HCT116 (cell line): ENCODE results near the gene CTNNA2. TPM values are rescaled to one million over a fixed set of nuclear protein-coding genes. Genes with fewer than 3 reads are reported as not detected.

ENCODE experiments used
- ATAC-seq: fragments of 200-7000 bp; cut with Tn5 transposase; 2 replicates; pipeline ENCODE4 v1.9.1; 2020; ENCODE audit warnings: mild to moderate bottlenecking, moderate library complexity
- BruUV-seq: library from RNA; stranded (reverse); fragments of 400-500 nt; replicated peaks from 2 replicates; lab custom pipeline; 2021; lab: Mats Ljungman, UMichigan
- CTCF ChIA-PET: fragments of 300-600 bp; sonication (Branson Sonifier 250); formaldehyde crosslinking; loops from one replicate; lab custom pipeline; 2021; ENCODE audit warnings: antibody characterized with exemption; lab: Charles Lee
- POLR2A ChIA-PET: fragments of 300-600, 350-600 bp; sonication (Branson Sonifier 250); formaldehyde crosslinking; loops from one replicate; lab custom pipeline; 2021; ENCODE audit warnings: antibody characterized with exemption; lab: Charles Lee
- RAD21 ChIA-PET, 2 experiments: fragments of 300-600 bp; sonication (Branson Sonifier 250); formaldehyde crosslinking; loops; one replicate each; lab custom pipeline; 2023; ENCODE audit warnings: low total read pairs in 2 of 2; ENCODE audit not compliant: uncharacterized antibody in 2 of 2, unreplicated experiment in 2 of 2, low non-redundant PET in 1 of 2; lab: Charles Lee
- DNase-seq: peaks from one replicate; pipeline ENCODE4 v3.0.0-alpha.2; 2010; ENCODE audit warnings: low read depth, low spot score
- H2AFZ ChIP-seq: fragments of 200-600 bp; shearing (Covaris generic), sonication (generic); 2 replicates; pipeline ENCODE4 v1.6.1; 2017; ENCODE audit warnings: low read depth, mixed run types, mixed read lengths, antibody characterized with exemption, low read length; ENCODE audit not compliant: poor library complexity, severe bottlenecking
- H3K27ac ChIP-seq: 2 replicates; pipeline ENCODE4 v1.5.1; 2012; ENCODE audit warnings: low read depth, low read length
- H3K27me3 ChIP-seq: fragments of 200-600 bp; sonication (generic); 2 replicates; pipeline ENCODE4 v1.6.1; 2016; ENCODE audit warnings: mixed run types, low read length, mixed read lengths; ENCODE audit not compliant: insufficient read depth
- H3K36me3 ChIP-seq, 2 experiments: fragments of 200-500 bp in 1 of 2; fragments of 200-600 bp in 1 of 2; sonication (Bioruptor generic) in 1 of 2; sonication (generic) in 1 of 2; 2 replicates each; pipeline versions ENCODE4 v1.5.1 to v1.6.1; 2014 to 2016; ENCODE audit warnings: low read length in 2 of 2, inconsistent platforms in 1 of 2, mixed read lengths in 1 of 2, mixed run types in 1 of 2; ENCODE audit not compliant: insufficient read depth in 2 of 2, control insufficient read depth in 1 of 2
- H3K4me1 ChIP-seq, 2 experiments: fragments of 200-600 bp in 1 of 2; sonication (generic) in 1 of 2; 2 replicates each; pipeline versions ENCODE4 v1.5.1 to v1.6.1; 2012 to 2017; ENCODE audit warnings: low read length in 2 of 2, inconsistent platforms in 1 of 2, mild to moderate bottlenecking in 1 of 2, mixed read lengths in 1 of 2, mixed run types in 1 of 2, moderate library complexity in 1 of 2; ENCODE audit not compliant: insufficient read depth in 2 of 2, control insufficient read depth in 1 of 2
- H3K4me2 ChIP-seq: fragments of 200-600 bp; sonication (generic); 2 replicates; pipeline ENCODE4 v1.6.1; 2017; ENCODE audit warnings: mixed run types, low read length, mixed read lengths
- H3K4me3 ChIP-seq, 2 experiments: fragments of 200-600 bp in 1 of 2; sonication (generic) in 1 of 2; replicated peaks in 1 of 2; 2 replicates each; pipeline ENCODE4 v1.5.1; 2011 to 2016; ENCODE audit warnings: low read length in 2 of 2, control low read depth in 1 of 2, low read depth in 1 of 2, mild to moderate bottlenecking in 1 of 2, mixed read lengths in 1 of 2, mixed run types in 1 of 2
- H3K79me2 ChIP-seq: fragments of 200-600 bp; sonication (generic); 2 replicates; pipeline ENCODE4 v1.6.1; 2017; ENCODE audit warnings: mild to moderate bottlenecking, mixed run types, low read length, moderate library complexity, mixed read lengths; ENCODE audit not compliant: insufficient read depth
- H3K9ac ChIP-seq: fragments of 200-600 bp; sonication (generic); 2 replicates; pipeline ENCODE4 v1.6.1; 2016; ENCODE audit warnings: low read length, mixed read lengths
- H3K9me2 ChIP-seq: fragments of 200-600 bp; sonication (generic), shearing (Covaris generic); 2 replicates; pipeline ENCODE4 v1.6.1; 2017; ENCODE audit warnings: mixed run types, mild to moderate bottlenecking, moderate library complexity; ENCODE audit not compliant: insufficient read depth
- H3K9me3 ChIP-seq, 2 experiments: fragments of 200-500 bp in 1 of 2; fragments of 200-600 bp in 1 of 2; sonication (Bioruptor generic) in 1 of 2; sonication (generic) in 1 of 2; 2 replicates each; pipeline ENCODE4 v1.6.1; 2014 to 2017; ENCODE audit warnings: low read length in 2 of 2, mixed read lengths in 2 of 2, inconsistent platforms in 1 of 2, low read depth in 1 of 2, mild to moderate bottlenecking in 1 of 2, mixed run types in 1 of 2, moderate library complexity in 1 of 2; ENCODE audit not compliant: control insufficient read depth in 1 of 2, insufficient read depth in 1 of 2
- H4K20me1 ChIP-seq: fragments of 200-600 bp; sonication (generic), shearing (Covaris generic); 2 replicates; pipeline ENCODE4 v1.6.1; 2017; ENCODE audit warnings: mixed run types, mild to moderate bottlenecking, moderate library complexity; ENCODE audit not compliant: insufficient read depth
- CBX3 ChIP-seq: IDR thresholded peaks from 2 replicates; pipeline ENCODE4 v1.6.1; 2012; ENCODE audit warnings: low read depth
- ELF1 ChIP-seq: IDR thresholded peaks from 2 replicates; pipeline ENCODE4 v1.6.1; 2012; ENCODE audit warnings: low read depth, borderline replicate concordance
- MAX ChIP-seq: IDR thresholded peaks from 2 replicates; pipeline ENCODE4 v1.6.1; 2012
- RAD21 ChIP-seq: IDR thresholded peaks from 2 replicates; pipeline ENCODE4 v1.6.1; 2012; ENCODE audit warnings: low read depth, mild to moderate bottlenecking
- REST ChIP-seq: IDR thresholded peaks from 2 replicates; pipeline ENCODE4 v1.6.1; 2012; ENCODE audit warnings: low read depth
- SRF ChIP-seq: IDR thresholded peaks from 2 replicates; pipeline ENCODE4 v1.6.1; 2012; ENCODE audit warnings: low read depth
- TCF7L2 ChIP-seq: IDR thresholded peaks from 2 replicates; pipeline ENCODE4 v1.7.0; 2011; ENCODE audit warnings: borderline replicate concordance, inconsistent platforms; ENCODE audit not compliant: insufficient read depth, insufficient read length; ENCODE audit errors: extremely low read depth
- YY1 ChIP-seq: IDR thresholded peaks from 2 replicates; pipeline ENCODE4 v1.6.1; 2011; ENCODE audit warnings: low read length, low read depth, moderate library complexity, mild to moderate bottlenecking; ENCODE audit not compliant: insufficient replicate concordance; ENCODE audit errors: extremely low read depth
- intact Hi-C: fragments of 100-400 bp; cut with micrococcal nuclease; formaldehyde crosslinking; loops from 2 replicates; pipeline ENCODE4 v1.10.0; 2022
- total RNA-seq: library from RNA; stranded (reverse); gene quantifications from one replicate; pipeline ENCODE4 v1.2.1, GENCODE V29; 2021; ENCODE audit not compliant: unreplicated experiment

CTNNA2 gene
- total RNA-seq, 1 experiment from 2014 or later: not detected

GRCh38 chr2:79513711-79514110 lies 860 bp downstream of the CTNNA2 start:
- no TSS peak for BruUV-seq
- no peak overlapping the region for H3K4me3 ChIP-seq
- no peaks in the 10 kb centered on the region for H3K36me3 ChIP-seq
- CTCF ChIA-PET: no interaction called here
- TF ChIP-seq MAX: no peak
- no peak for TF ChIP-seq CBX3
- no peak for TF ChIP-seq REST
- TF ChIP-seq TCF7L2: no peak
- TF ChIP-seq RAD21: no peak
- TF ChIP-seq ELF1: no peak
- no peak for TF ChIP-seq YY1
- TF ChIP-seq SRF: no peak
- no peaks in the 10 kb centered on the region for H3K9me2 ChIP-seq
- H3K9ac ChIP-seq: no peak overlapping the region
- ATAC-seq: no peak
- H2AFZ ChIP-seq: no peak overlapping the region
- intact Hi-C loops: no loop called here
- H3K4me1 ChIP-seq: no peaks in the 10 kb centered on the region
- RAD21 ChIA-PET: no interaction called here
- no peaks in the 10 kb centered on the region for H3K79me2 ChIP-seq
- H4K20me1 ChIP-seq: no peaks in the 10 kb centered on the region
- POLR2A ChIA-PET: no interaction called here
- no peak for DNase-seq
- H3K27ac ChIP-seq: no peak overlapping the region
- no peaks in the 10 kb centered on the region for H3K27me3 ChIP-seq
- peaks cover 0 to 26% of the 10 kb centered on the region in 2 experiments; a peak in 2 of 4 replicates for H3K9me3 ChIP-seq
- no peak overlapping the region for H3K4me2 ChIP-seq
